Heart left ventricle (tissue), 16 donors: Measurements from ENCODE around the gene RAB3GAP1. TPM values are rescaled to one million over a fixed set of nuclear protein-coding genes. Genes with fewer than 3 reads are reported as not detected.

Experiments used
- ATAC-seq, 4 donors: fragments of 200-7000 bp; cut with Tn5 transposase; one replicate each; pipeline ENCODE4 v1.9.1; 2020 to 2022; ENCODE audit warnings: moderate library complexity in 4 of 4, mild to moderate bottlenecking in 3 of 4, moderate number of reproducible peaks in 1 of 4
- DNase-seq, 5 donors: peaks; one replicate each; pipeline ENCODE4 v3.0.0-alpha.2; 2020
- H3K27ac ChIP-seq, 12 donors: fragments of 200-600 bp; sonication (generic) in 4 of 12; one replicate each; pipeline versions ENCODE4 v1.5.0 to v1.8.0; 2016 to 2022; ENCODE audit warnings: mild to moderate bottlenecking in 2 of 12
- H3K27me3 ChIP-seq, 9 donors: fragments of 200-600 bp; sonication (generic) in 2 of 9; one replicate each; pipeline versions ENCODE4 v1.5.1 to v1.8.0; 2016 to 2022; ENCODE audit warnings: mild to moderate bottlenecking in 3 of 9
- H3K36me3 ChIP-seq, 9 donors: fragments of 200-600 bp; sonication (generic) in 2 of 9; one replicate each; pipeline versions ENCODE4 v1.5.0 to v1.8.0; 2018 to 2022; ENCODE audit warnings: mild to moderate bottlenecking in 2 of 9
- H3K4me1 ChIP-seq, 12 donors: fragments of 200-600 bp; sonication (generic) in 4 of 12; one replicate each; pipeline versions ENCODE4 v1.5.0 to v1.8.0; 2016 to 2022; ENCODE audit warnings: mild to moderate bottlenecking in 3 of 12
- H3K4me3 ChIP-seq, 12 donors: fragments of 200-600 bp; sonication (generic) in 4 of 12; one replicate each; pipeline versions ENCODE4 v1.5.0 to v1.8.0; 2017 to 2022; ENCODE audit warnings: mild to moderate bottlenecking in 9 of 12, moderate library complexity in 4 of 12
- H3K9me3 ChIP-seq, 12 donors: fragments of 200-600 bp; sonication (generic) in 4 of 12; one replicate each; pipeline versions ENCODE4 v1.5.0 to v1.8.0; 2016 to 2022; ENCODE audit warnings: mild to moderate bottlenecking in 1 of 12
- POLR2A ChIP-seq, 2 donors: fragments of 450-650 bp; IDR thresholded peaks; one replicate each; pipeline ENCODE4 v1.6.1; 2017; ENCODE audit warnings: antibody characterized with exemption in 2 of 2, mild to moderate bottlenecking in 2 of 2, moderate library complexity in 2 of 2
- WGBS, 4 donors: extraction: QIAGEN DNeasy Blood & Tissue Kit in 2 of 4; methylation state at CpG; one replicate each; pipeline versions ENCODE4 v1.1.5 to v1.1.7; 2013 to 2018; 5-methylcytosine and 5-hydroxymethylcytosine counted together
- intact Hi-C, 10 donors: fragments of 100-400 bp; cut with DNase I; formaldehyde crosslinking; loops; one replicate each; pipeline versions ENCODE4 v1.11.1 to v1.14.2; 2022
- polyA plus RNA-seq, 2 donors: library from polyadenylated mRNA; stranded (reverse); fragments of 200-250 nt; gene quantifications; one replicate each; pipeline ENCODE4 v1.2.3, GENCODE V29; 2013
- total RNA-seq, 9 donors: library from RNA; depleted of rRNA in 2 of 9; stranded (reverse); fragments of >200 nt in 2 of 9; fragmentation: NEBNext Ultra II Directional in 3 of 9; extraction: Animal tissue kit (Norgen Biotek cat#: 25700) in 3 of 9; gene quantifications; one replicate each; pipeline versions ENCODE4 v1.1.0 to v1.2.4, GENCODE V29; 2016 to 2023
- TF ChIP-seq, protein P1 (sequence below), 12 donors: fragments of 200-600 bp; sonication (generic) in 4 of 12; IDR thresholded peaks; one replicate each; pipeline versions ENCODE4 v1.5.0 to v1.8.0; 2018 to 2022; ENCODE audit warnings: antibody characterized with exemption in 12 of 12, mild to moderate bottlenecking in 5 of 12
- donor health status: ischemic (EF 13 %, LVEDD 7.1; RV severe dilation, severe dysfunction).
- donor health status: healthy with polysubstance abuse.
- donor health status: DM: no; HTN: yes; CAD: no.
- donor health status: DM: no; HTN: no; CAD: no.
- donor health status: ischemic (EF 25% LVEDD 6.9; RV normal size, moderate dysfunction).
- donor health status: ischemic (EF 25% LVEDD 5.7; RV mildly dilated, moderate dysfunction).
- donor health status: healthy.
- donor health status: DM: yes; HTN: yes; CAD: no.
- donor health status: ischemic (EF 35%, LVEDD 5.7; RV mildly dilated, moderate dysfunction).
- donor health status: nonischemic (EF 11% LVEDD 7.7; RV severe dilation, severe dysfunction).
- donor health status: DM: yes; HTN: yes; CAD: no.
- donor health status: PGD.
- donor health status: ischemic (EF 29% LVEDD 5.4; RV normal size, mild dysfunction).
- donor health status: nonischemic (EF 23%, LVEDD 6.1; RV moderate dilation, normal function).

Gene RAB3GAP1
- total and polyA plus RNA-seq, 11 donors, result 16.7 to 63.6 (median 47.2) TPM

DNA sequence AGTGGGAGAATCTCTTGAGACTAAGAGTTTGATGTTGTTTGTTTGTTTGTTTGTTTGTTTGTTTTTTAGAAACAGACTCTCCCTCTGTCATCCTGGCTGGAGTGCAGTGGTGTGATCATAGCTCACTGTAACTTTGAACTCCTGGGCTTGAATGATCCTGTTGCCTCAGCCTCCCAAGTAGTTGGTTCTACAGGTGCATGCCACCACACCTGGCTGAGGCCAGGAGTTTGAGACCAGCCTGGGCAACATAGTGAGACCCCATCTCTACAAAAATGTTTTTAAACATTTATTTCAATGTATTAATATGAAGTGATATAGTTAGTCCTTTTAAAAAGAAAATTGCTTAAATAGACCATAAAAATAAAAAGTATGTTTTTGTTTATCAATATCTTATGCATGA, 40.5 kb upstream of the RAB3GAP1 start:
- H3K27me3 ChIP-seq, result peaks cover 0 to 21% (median 0%) of the 10 kb centered on the region in 9 donors
- no peaks in the 10 kb centered on the region for H3K4me1 ChIP-seq
- DNase-seq (no peak), ATAC-seq (no peak)
- no peak overlapping the region for H3K4me3 ChIP-seq
- TF ChIP-seq POLR2A (IDR thresholded peaks at IDR 0.05), result no peak
- TF ChIP-seq, protein P1, sequence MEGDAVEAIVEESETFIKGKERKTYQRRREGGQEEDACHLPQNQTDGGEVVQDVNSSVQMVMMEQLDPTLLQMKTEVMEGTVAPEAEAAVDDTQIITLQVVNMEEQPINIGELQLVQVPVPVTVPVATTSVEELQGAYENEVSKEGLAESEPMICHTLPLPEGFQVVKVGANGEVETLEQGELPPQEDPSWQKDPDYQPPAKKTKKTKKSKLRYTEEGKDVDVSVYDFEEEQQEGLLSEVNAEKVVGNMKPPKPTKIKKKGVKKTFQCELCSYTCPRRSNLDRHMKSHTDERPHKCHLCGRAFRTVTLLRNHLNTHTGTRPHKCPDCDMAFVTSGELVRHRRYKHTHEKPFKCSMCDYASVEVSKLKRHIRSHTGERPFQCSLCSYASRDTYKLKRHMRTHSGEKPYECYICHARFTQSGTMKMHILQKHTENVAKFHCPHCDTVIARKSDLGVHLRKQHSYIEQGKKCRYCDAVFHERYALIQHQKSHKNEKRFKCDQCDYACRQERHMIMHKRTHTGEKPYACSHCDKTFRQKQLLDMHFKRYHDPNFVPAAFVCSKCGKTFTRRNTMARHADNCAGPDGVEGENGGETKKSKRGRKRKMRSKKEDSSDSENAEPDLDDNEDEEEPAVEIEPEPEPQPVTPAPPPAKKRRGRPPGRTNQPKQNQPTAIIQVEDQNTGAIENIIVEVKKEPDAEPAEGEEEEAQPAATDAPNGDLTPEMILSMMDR (IDR thresholded peaks at IDR 0.05), result no peak
- no peak overlapping the region for H3K27ac ChIP-seq
- no peaks in the 10 kb centered on the region for H3K36me3 ChIP-seq
- H3K9me3 ChIP-seq, result peaks cover 0 to 6% (median 0%) of the 10 kb centered on the region in 12 donors
- intact Hi-C loops, result no loop called here

DNA sequence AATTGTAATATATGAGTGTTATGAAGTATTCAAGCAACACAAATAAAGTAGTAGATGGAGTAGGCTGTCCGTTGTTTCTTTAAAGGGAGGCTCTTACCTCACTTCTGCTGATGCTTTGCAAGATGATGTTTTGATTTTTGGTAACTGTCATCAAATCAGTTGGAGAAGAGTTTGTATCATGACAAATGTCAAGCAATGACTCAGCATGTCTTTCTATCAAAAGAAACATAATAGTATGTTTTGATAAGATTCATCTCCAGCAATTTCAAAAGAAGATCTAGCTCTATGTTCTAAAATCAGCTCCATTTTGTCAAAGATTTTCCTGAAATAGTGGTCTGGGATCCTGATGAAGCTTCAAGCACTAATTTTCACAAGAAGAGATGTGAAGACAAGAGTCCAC, 30.5 kb upstream of the RAB3GAP1 start:
- DNase-seq (no peak), ATAC-seq (no peak)
- Histone ChIP-seq H3K27me3 (no peaks in the 10 kb centered on the region), H3K9me3 (no peaks in the 10 kb centered on the region), H3K27ac (no peak overlapping the region), H3K36me3 (no peaks in the 10 kb centered on the region), H3K4me3 (no peak overlapping the region), H3K4me1 (no peaks in the 10 kb centered on the region)
- intact Hi-C loops, result no loop called here
- TF ChIP-seq, protein P1 (IDR thresholded peaks at IDR 0.05), result no peak
- no peak for TF ChIP-seq POLR2A (IDR thresholded peaks at IDR 0.05)
- WGBS, 4 donors, result 78 to 94% (median 90%) methylated on average over 1 of the region's 1 CpG

DNA sequence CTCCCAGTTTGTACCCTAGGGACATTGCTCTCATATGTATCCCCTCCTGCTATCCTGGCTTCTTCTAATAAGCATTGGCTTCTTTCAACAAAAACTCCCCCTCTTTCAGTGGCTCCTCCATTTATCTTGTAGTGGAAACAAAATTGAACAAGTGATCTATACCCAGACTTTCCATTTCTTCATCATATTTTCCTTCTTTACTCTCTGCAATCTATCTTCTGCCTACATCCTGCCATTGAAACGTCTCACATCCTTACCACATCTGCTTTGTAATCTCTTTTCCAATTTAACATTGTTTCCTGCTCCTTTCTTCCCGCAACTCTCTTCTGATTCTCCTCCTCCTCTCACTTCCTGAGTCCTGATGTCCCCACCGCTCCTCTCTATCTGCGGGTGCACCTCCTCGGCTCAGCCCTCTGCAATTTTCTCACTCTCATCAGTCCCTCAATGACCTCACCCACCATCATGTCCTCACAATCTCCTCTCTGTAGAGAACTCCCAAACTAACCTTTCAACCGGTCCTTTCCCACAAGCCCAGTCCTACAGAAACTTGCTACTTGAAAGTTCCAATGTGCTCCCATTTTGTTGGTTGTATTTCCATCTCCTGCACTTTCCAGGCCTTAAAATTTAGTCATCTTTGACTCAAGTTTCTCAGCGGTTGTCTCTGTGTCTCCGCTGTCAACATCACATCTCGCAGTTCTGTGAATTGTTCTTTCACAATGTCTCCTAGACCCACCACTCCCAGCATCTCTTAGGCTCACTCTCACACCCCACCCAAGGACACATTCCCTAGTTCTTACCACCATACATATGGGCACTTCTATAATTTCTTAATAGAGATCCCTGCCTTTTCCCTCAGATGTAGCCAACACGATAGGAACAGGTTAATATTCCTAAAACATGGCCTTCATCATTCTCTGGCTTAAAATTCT, 28.9 kb upstream of the RAB3GAP1 start:
- TF ChIP-seq, protein P1 (IDR thresholded peaks at IDR 0.05), result no peak
- TF ChIP-seq POLR2A (IDR thresholded peaks at IDR 0.05), result no peak
- Histone ChIP-seq H3K9me3 (no peaks in the 10 kb centered on the region), H3K4me1 (no peaks in the 10 kb centered on the region), H3K27ac (no peak overlapping the region), H3K27me3 (no peaks in the 10 kb centered on the region), H3K36me3 (no peaks in the 10 kb centered on the region), H3K4me3 (no peak overlapping the region)
- 61 to 75% (median 70%) methylated on average over 10 of the region's 10 CpGs for WGBS, 4 donors
- no peak for DNase-seq
- intact Hi-C loops, result no loop called here
- ATAC-seq, result no peak

DNA sequence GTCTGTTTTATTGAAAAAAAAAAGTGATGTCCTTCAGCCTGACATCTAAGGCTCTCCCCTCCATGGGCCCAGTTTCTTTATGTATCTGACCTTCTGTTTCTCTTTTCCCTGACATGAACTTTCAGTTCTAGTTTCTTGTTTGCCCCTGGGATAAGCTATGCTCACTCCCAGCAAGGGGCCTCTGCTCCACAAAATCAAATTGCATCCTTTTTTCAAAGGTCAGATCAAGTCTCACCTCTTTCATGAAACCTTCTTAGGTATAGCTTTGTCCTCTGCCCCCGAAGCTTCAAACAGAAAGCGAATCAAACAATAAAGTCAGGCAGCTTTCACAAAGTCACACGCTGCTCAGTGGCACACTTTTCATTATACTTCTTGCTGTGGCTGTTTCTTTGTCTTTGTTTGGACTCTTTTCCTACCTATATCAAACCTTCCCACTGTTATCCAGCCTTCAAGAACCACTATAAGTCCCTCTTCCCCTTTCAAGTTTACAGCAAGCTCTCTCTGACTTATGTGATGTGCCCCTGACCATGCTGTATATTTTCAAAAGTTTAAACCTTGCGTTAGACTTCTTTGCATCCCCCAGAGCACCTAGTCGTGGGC, 28.1 kb upstream of the RAB3GAP1 start:
- no peaks in the 10 kb centered on the region for H3K36me3 ChIP-seq
- H3K4me1 ChIP-seq, result no peaks in the 10 kb centered on the region
- no peaks in the 10 kb centered on the region for H3K27me3 ChIP-seq
- H3K4me3 ChIP-seq, result no peak overlapping the region
- 84 to 88% (median 86%) methylated on average over 5 of the region's 5 CpGs for WGBS, 4 donors
- ATAC-seq (no peak), DNase-seq (no peak)
- no peaks in the 10 kb centered on the region for H3K9me3 ChIP-seq
- intact Hi-C loops, result no loop called here
- no peak overlapping the region for H3K27ac ChIP-seq
- TF ChIP-seq POLR2A (IDR thresholded peaks at IDR 0.05), result no peak
- TF ChIP-seq, protein P1 (IDR thresholded peaks at IDR 0.05), result no peak
